HCT116 (cell line): Measurements from ENCODE around the gene NDUFS3. TPM values are rescaled to one million over a fixed set of nuclear protein-coding genes. Genes with fewer than 3 reads are reported as not detected.

Source experiments
- ATAC-seq: fragments of 200-7000 bp; cut with Tn5 transposase; 2 replicates; pipeline ENCODE4 v1.9.1; 2020; ENCODE audit warnings: mild to moderate bottlenecking, moderate library complexity
- BruUV-seq: library from RNA; stranded (reverse); fragments of 400-500 nt; replicated peaks from 2 replicates; lab custom pipeline; 2021; lab: Mats Ljungman, UMichigan
- CTCF ChIA-PET: fragments of 300-600 bp; sonication (Branson Sonifier 250); formaldehyde crosslinking; loops from one replicate; lab custom pipeline; 2021; ENCODE audit warnings: antibody characterized with exemption; lab: Charles Lee
- POLR2A ChIA-PET: fragments of 300-600, 350-600 bp; sonication (Branson Sonifier 250); formaldehyde crosslinking; loops from one replicate; lab custom pipeline; 2021; ENCODE audit warnings: antibody characterized with exemption; lab: Charles Lee
- RAD21 ChIA-PET, 2 experiments: fragments of 300-600 bp; sonication (Branson Sonifier 250); formaldehyde crosslinking; loops; one replicate each; lab custom pipeline; 2023; ENCODE audit warnings: low total read pairs in 2 of 2; ENCODE audit not compliant: uncharacterized antibody in 2 of 2, unreplicated experiment in 2 of 2, low non-redundant PET in 1 of 2; lab: Charles Lee
- DNase-seq: peaks from one replicate; pipeline ENCODE4 v3.0.0-alpha.2; 2010; ENCODE audit warnings: low read depth, low spot score
- H2AFZ ChIP-seq: fragments of 200-600 bp; shearing (Covaris generic), sonication (generic); 2 replicates; pipeline ENCODE4 v1.6.1; 2017; ENCODE audit warnings: low read depth, mixed run types, mixed read lengths, antibody characterized with exemption, low read length; ENCODE audit not compliant: poor library complexity, severe bottlenecking
- H3K27ac ChIP-seq: 2 replicates; pipeline ENCODE4 v1.5.1; 2012; ENCODE audit warnings: low read depth, low read length
- H3K27me3 ChIP-seq: fragments of 200-600 bp; sonication (generic); 2 replicates; pipeline ENCODE4 v1.6.1; 2016; ENCODE audit warnings: mixed run types, low read length, mixed read lengths; ENCODE audit not compliant: insufficient read depth
- H3K36me3 ChIP-seq, 2 experiments: fragments of 200-500 bp in 1 of 2; fragments of 200-600 bp in 1 of 2; sonication (Bioruptor generic) in 1 of 2; sonication (generic) in 1 of 2; 2 replicates each; pipeline versions ENCODE4 v1.5.1 to v1.6.1; 2014 to 2016; ENCODE audit warnings: low read length in 2 of 2, inconsistent platforms in 1 of 2, mixed read lengths in 1 of 2, mixed run types in 1 of 2; ENCODE audit not compliant: insufficient read depth in 2 of 2, control insufficient read depth in 1 of 2
- H3K4me1 ChIP-seq, 2 experiments: fragments of 200-600 bp in 1 of 2; sonication (generic) in 1 of 2; 2 replicates each; pipeline versions ENCODE4 v1.5.1 to v1.6.1; 2012 to 2017; ENCODE audit warnings: low read length in 2 of 2, inconsistent platforms in 1 of 2, mild to moderate bottlenecking in 1 of 2, mixed read lengths in 1 of 2, mixed run types in 1 of 2, moderate library complexity in 1 of 2; ENCODE audit not compliant: insufficient read depth in 2 of 2, control insufficient read depth in 1 of 2
- H3K4me2 ChIP-seq: fragments of 200-600 bp; sonication (generic); 2 replicates; pipeline ENCODE4 v1.6.1; 2017; ENCODE audit warnings: mixed run types, low read length, mixed read lengths
- H3K4me3 ChIP-seq, 2 experiments: fragments of 200-600 bp in 1 of 2; sonication (generic) in 1 of 2; replicated peaks in 1 of 2; 2 replicates each; pipeline ENCODE4 v1.5.1; 2011 to 2016; ENCODE audit warnings: low read length in 2 of 2, control low read depth in 1 of 2, low read depth in 1 of 2, mild to moderate bottlenecking in 1 of 2, mixed read lengths in 1 of 2, mixed run types in 1 of 2
- H3K79me2 ChIP-seq: fragments of 200-600 bp; sonication (generic); 2 replicates; pipeline ENCODE4 v1.6.1; 2017; ENCODE audit warnings: mild to moderate bottlenecking, mixed run types, low read length, moderate library complexity, mixed read lengths; ENCODE audit not compliant: insufficient read depth
- H3K9ac ChIP-seq: fragments of 200-600 bp; sonication (generic); 2 replicates; pipeline ENCODE4 v1.6.1; 2016; ENCODE audit warnings: low read length, mixed read lengths
- H3K9me2 ChIP-seq: fragments of 200-600 bp; sonication (generic), shearing (Covaris generic); 2 replicates; pipeline ENCODE4 v1.6.1; 2017; ENCODE audit warnings: mixed run types, mild to moderate bottlenecking, moderate library complexity; ENCODE audit not compliant: insufficient read depth
- H3K9me3 ChIP-seq, 2 experiments: fragments of 200-500 bp in 1 of 2; fragments of 200-600 bp in 1 of 2; sonication (Bioruptor generic) in 1 of 2; sonication (generic) in 1 of 2; 2 replicates each; pipeline ENCODE4 v1.6.1; 2014 to 2017; ENCODE audit warnings: low read length in 2 of 2, mixed read lengths in 2 of 2, inconsistent platforms in 1 of 2, low read depth in 1 of 2, mild to moderate bottlenecking in 1 of 2, mixed run types in 1 of 2, moderate library complexity in 1 of 2; ENCODE audit not compliant: control insufficient read depth in 1 of 2, insufficient read depth in 1 of 2
- H4K20me1 ChIP-seq: fragments of 200-600 bp; sonication (generic), shearing (Covaris generic); 2 replicates; pipeline ENCODE4 v1.6.1; 2017; ENCODE audit warnings: mixed run types, mild to moderate bottlenecking, moderate library complexity; ENCODE audit not compliant: insufficient read depth
- ATF3 ChIP-seq: IDR thresholded peaks from 2 replicates; pipeline ENCODE4 v1.6.1; 2012
- CEBPB ChIP-seq: IDR thresholded peaks from 2 replicates; pipeline ENCODE4 v1.6.1; 2012; ENCODE audit warnings: low read depth
- CTCF ChIP-seq, 3 experiments: fragments of 200-600 bp in 1 of 3; sonication (generic) in 1 of 3; IDR thresholded peaks in 2 of 3; conservative IDR thresholded peaks in 1 of 3; 2 replicates each; pipeline ENCODE4 v1.5.1; 2012 to 2017; ENCODE audit warnings: low read depth in 2 of 3, low read length in 2 of 3, antibody characterized with exemption in 1 of 3, borderline replicate concordance in 1 of 3, control low read depth in 1 of 3, mild to moderate bottlenecking in 1 of 3, mixed read lengths in 1 of 3, mixed run types in 1 of 3, moderate library complexity in 1 of 3; ENCODE audit not compliant: insufficient read depth in 1 of 3
- EGR1 ChIP-seq: IDR thresholded peaks from 2 replicates; pipeline ENCODE4 v1.6.1; 2012; ENCODE audit warnings: low read depth
- EZH2 ChIP-seq: fragments of 200-600 bp; sonication (generic); IDR thresholded peaks from 2 replicates; pipeline ENCODE4 v1.6.1; 2017; ENCODE audit warnings: antibody characterized with exemption, mixed run types
- EZH2phosphoT487 ChIP-seq: fragments of 200-600 bp; IDR thresholded peaks from 2 replicates; pipeline ENCODE4 v1.6.1; 2018; ENCODE audit warnings: antibody characterized with exemption, borderline replicate concordance
- JUND ChIP-seq: IDR thresholded peaks from 2 replicates; pipeline ENCODE4 v1.6.1; 2012
- RAD21 ChIP-seq: IDR thresholded peaks from 2 replicates; pipeline ENCODE4 v1.6.1; 2012; ENCODE audit warnings: low read depth, mild to moderate bottlenecking
- SIN3A ChIP-seq: IDR thresholded peaks from 2 replicates; pipeline ENCODE4 v1.6.1; 2012; ENCODE audit warnings: low read depth
- SRF ChIP-seq: IDR thresholded peaks from 2 replicates; pipeline ENCODE4 v1.6.1; 2012; ENCODE audit warnings: low read depth
- TCF7L2 ChIP-seq: IDR thresholded peaks from 2 replicates; pipeline ENCODE4 v1.7.0; 2011; ENCODE audit warnings: borderline replicate concordance, inconsistent platforms; ENCODE audit not compliant: insufficient read depth, insufficient read length; ENCODE audit errors: extremely low read depth
- YY1 ChIP-seq: IDR thresholded peaks from 2 replicates; pipeline ENCODE4 v1.6.1; 2011; ENCODE audit warnings: low read length, low read depth, moderate library complexity, mild to moderate bottlenecking; ENCODE audit not compliant: insufficient replicate concordance; ENCODE audit errors: extremely low read depth
- ZFX ChIP-seq: fragments of 450-650 bp; IDR thresholded peaks from 2 replicates; pipeline ENCODE4 v1.6.1; 2017
- ZNF274 ChIP-seq: fragments of 200-500 bp; sonication (Bioruptor generic); IDR thresholded peaks from 2 replicates; pipeline ENCODE4 v1.6.1; 2014; ENCODE audit warnings: mild to moderate bottlenecking, low read depth, low read length, inconsistent platforms
- intact Hi-C: fragments of 100-400 bp; cut with micrococcal nuclease; formaldehyde crosslinking; loops from 2 replicates; pipeline ENCODE4 v1.10.0; 2022
- total RNA-seq: library from RNA; stranded (reverse); gene quantifications from one replicate; pipeline ENCODE4 v1.2.1, GENCODE V29; 2021; ENCODE audit not compliant: unreplicated experiment
- TF ChIP-seq, protein P1 (sequence below): IDR thresholded peaks from 2 replicates; pipeline ENCODE4 v1.6.1; 2012
- TF ChIP-seq, protein P2 (sequence below): IDR thresholded peaks from 2 replicates; pipeline ENCODE4 v1.6.1; 2012; ENCODE audit warnings: low read depth

The NDUFS3 gene
- total RNA-seq, 1 experiment from 2014 or later: 134 TPM

DNA sequence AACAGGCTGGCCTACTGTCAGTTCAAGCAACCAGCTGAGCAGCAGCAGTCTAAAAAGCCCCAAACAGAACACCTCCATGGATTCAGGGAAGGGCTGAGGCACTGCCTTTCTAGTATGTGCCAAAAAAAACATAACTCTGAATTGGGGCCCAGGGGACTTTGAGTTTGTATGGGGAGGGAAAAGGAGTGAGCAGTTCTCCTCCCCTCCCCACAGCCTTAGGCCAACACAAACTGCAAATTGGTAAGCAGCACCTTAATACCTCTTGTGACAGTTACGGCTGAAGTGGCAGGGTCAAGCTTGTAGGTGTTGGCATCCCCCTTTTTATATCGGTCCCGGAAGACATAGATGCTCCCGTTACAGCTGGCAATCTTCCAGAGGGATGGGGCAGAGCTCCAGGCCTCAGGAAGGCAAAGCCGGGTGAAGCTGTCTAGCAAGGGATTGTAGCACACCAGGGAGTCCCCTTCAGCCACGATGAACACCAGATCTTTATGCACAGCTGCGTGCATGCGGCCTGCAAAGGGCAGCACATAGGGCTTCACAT, 6.1 kb upstream of the NDUFS3 start:
- Histone ChIP-seq H3K9me2 (no peaks in the 10 kb centered on the region), H3K79me2 (peaks cover 77% of the 10 kb centered on the region), H3K27me3 (no peaks in the 10 kb centered on the region), H3K9ac (no peak overlapping the region), H3K9me3 (no peaks in the 10 kb centered on the region), H3K4me2 (no peak overlapping the region), H4K20me1 (no peaks in the 10 kb centered on the region), H3K36me3 (peaks cover 43 to 53% of the 10 kb centered on the region in 2 experiments; a peak in 3 of 4 replicates), H3K4me3 (no peak overlapping the region), H3K4me1 (peaks cover 2 to 9% of the 10 kb centered on the region in 2 experiments), H2AFZ (no peak overlapping the region), H3K27ac (no peak overlapping the region)
- intact Hi-C loops: no loop called here
- ChIA-PET POLR2A (no interaction called here), RAD21 (no interaction called here), CTCF (no interaction called here)
- ATAC-seq: no peak
- no peak for DNase-seq
- no TSS peak for BruUV-seq
- no peak for TF ChIP-seq EGR1
- TF ChIP-seq YY1: no peak
- no peak for TF ChIP-seq EZH2phosphoT487

GRCh38 chr11:47573321-47573720, 5.6 kb upstream of the NDUFS3 start:
- Histone ChIP-seq H3K9me2 (no peaks in the 10 kb centered on the region), H3K4me1 (peaks cover 6 to 14% of the 10 kb centered on the region in 2 experiments), H3K4me2 (no peak overlapping the region), H3K27me3 (no peaks in the 10 kb centered on the region), H3K4me3 (no peak overlapping the region), H3K79me2 (peaks cover 77% of the 10 kb centered on the region), H3K27ac (no peak overlapping the region), H2AFZ (no peak overlapping the region), H3K9me3 (no peaks in the 10 kb centered on the region), H3K9ac (no peak overlapping the region), H3K36me3 (peaks cover 43 to 52% of the 10 kb centered on the region in 2 experiments; a peak in 3 of 4 replicates), H4K20me1 (no peaks in the 10 kb centered on the region)
- ChIA-PET POLR2A (no interaction called here), RAD21 (no interaction called here), CTCF (no interaction called here)
- no peak for ATAC-seq
- BruUV-seq: no TSS peak
- DNase-seq: no peak
- intact Hi-C loops: no loop called here
- TF ChIP-seq TCF7L2: no peak
- TF ChIP-seq JUND: no peak
- no peak for TF ChIP-seq EZH2
- TF ChIP-seq ATF3: no peak
- TF ChIP-seq RAD21: no peak
- TF ChIP-seq ZNF274: no peak
- TF ChIP-seq, protein P1, sequence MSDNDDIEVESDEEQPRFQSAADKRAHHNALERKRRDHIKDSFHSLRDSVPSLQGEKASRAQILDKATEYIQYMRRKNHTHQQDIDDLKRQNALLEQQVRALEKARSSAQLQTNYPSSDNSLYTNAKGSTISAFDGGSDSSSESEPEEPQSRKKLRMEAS: no peak
- TF ChIP-seq EGR1: no peak
- no peak for TF ChIP-seq SIN3A
- TF ChIP-seq ZFX: no peak
- TF ChIP-seq CEBPB: no peak
- TF ChIP-seq SRF: no peak
- TF ChIP-seq, protein P2, sequence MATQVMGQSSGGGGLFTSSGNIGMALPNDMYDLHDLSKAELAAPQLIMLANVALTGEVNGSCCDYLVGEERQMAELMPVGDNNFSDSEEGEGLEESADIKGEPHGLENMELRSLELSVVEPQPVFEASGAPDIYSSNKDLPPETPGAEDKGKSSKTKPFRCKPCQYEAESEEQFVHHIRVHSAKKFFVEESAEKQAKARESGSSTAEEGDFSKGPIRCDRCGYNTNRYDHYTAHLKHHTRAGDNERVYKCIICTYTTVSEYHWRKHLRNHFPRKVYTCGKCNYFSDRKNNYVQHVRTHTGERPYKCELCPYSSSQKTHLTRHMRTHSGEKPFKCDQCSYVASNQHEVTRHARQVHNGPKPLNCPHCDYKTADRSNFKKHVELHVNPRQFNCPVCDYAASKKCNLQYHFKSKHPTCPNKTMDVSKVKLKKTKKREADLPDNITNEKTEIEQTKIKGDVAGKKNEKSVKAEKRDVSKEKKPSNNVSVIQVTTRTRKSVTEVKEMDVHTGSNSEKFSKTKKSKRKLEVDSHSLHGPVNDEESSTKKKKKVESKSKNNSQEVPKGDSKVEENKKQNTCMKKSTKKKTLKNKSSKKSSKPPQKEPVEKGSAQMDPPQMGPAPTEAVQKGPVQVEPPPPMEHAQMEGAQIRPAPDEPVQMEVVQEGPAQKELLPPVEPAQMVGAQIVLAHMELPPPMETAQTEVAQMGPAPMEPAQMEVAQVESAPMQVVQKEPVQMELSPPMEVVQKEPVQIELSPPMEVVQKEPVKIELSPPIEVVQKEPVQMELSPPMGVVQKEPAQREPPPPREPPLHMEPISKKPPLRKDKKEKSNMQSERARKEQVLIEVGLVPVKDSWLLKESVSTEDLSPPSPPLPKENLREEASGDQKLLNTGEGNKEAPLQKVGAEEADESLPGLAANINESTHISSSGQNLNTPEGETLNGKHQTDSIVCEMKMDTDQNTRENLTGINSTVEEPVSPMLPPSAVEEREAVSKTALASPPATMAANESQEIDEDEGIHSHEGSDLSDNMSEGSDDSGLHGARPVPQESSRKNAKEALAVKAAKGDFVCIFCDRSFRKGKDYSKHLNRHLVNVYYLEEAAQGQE: no peak
- TF ChIP-seq CTCF (IDR thresholded peaks at IDR 0.05 in 2 of 3, conservative IDR thresholded peaks at IDR 0.05 in 1 of 3; ENCODE audit: borderline replicate concordance in 1 of 3, insufficient read depth in 1 of 3, low read depth in 2 of 3, low read length in 2 of 3): no peak
